GM19099 (cell line): ENCODE measurements around the gene EPHA3.

ENCODE experiments used
- POLR2A ChIP-seq: IDR thresholded peaks from 3 replicates; pipeline ENCODE4 v1.6.1; 2011; ENCODE audit warnings: low read depth; ENCODE audit not compliant: insufficient read length; ENCODE audit errors: extremely low read depth

EPHA3 gene

GRCh38 chr3:89182056-89182455 is 74.6 kb downstream of the EPHA3 start:
- TF ChIP-seq POLR2A = no peak

DNA sequence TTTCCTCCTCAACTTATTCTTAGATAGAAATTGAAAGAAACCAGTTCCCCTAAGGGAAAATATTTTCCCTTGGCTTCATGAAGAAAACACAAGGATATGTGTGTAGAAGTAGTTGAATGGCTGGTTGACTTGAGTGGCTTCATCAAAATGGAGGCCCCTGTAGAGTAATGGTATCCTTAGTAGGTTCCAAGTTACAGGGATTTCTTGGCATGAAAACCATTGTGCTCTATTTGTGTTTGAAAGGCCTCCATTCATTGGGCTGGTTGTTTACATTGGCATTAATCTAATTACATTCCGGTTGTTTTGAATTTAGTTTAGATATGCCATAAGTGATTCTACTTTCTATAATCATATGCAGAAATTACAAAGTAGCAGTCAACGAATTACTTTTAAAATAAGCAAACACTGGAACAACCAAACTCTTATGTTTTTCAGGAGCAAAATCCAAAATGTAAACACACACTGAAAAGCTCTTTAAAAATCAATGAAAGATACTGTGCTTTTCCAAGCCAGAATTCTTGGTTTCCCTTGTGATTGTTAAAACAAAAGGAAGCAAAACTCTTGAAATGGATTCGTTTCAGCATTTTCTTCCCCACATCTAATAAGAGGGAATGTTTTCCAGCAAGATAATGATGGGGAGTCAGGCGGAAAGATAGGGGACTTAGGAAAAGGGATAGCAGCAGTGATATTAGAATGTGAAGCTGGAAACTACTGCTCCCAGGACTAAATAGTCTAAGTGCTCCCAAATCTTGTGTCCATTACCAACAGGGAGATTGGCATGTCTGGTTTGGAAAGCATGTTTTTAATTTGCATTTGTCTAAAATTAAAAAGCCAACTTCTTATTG is 77.0 kb downstream of the EPHA3 start:
- TF ChIP-seq POLR2A = no peak

- no peak for TF ChIP-seq POLR2A
These were observed 79.0 kb downstream of the EPHA3 start for GRCh38 chr3:89186456-89186855.

GRCh38 chr3:89198591-89198990 is 91.2 kb downstream of the EPHA3 start:
- no peak for TF ChIP-seq POLR2A

DNA sequence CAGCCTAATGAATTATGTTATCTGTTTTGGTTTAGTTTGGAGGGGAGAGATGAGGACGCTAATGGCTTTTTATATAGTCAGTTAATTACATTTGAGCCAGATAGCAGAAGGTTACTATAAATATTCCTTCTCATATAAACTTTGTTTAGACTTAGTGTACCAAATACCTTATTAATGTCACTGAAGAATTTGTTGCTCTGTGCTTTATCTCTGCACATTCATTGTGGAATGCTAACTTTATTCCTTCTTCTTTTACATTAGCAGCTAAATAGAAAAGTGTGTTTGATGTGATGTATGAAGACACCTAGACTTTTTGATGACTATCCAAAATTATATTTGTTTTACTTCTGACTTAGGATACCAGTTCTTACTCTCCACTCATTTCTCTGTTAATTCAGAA is 105.2 kb downstream of the EPHA3 start:
- TF ChIP-seq POLR2A = no peak

- no peak for TF ChIP-seq POLR2A
These were observed 108.8 kb downstream of the EPHA3 start for GRCh38 chr3:89216016-89216739.

- no peak for TF ChIP-seq POLR2A
These were observed 109.8 kb downstream of the EPHA3 start for GRCh38 chr3:89217148-89217685.

GRCh38 chr3:89221924-89222323 is 114.5 kb downstream of the EPHA3 start:
- no peak for TF ChIP-seq POLR2A

GRCh38 chr3:89223188-89223587 is 115.8 kb downstream of the EPHA3 start:
- TF ChIP-seq POLR2A = no peak

- no peak for TF ChIP-seq POLR2A
These were observed 119.8 kb downstream of the EPHA3 start for GRCh38 chr3:89227218-89227617.

GRCh38 chr3:89227634-89228033 is 120.2 kb downstream of the EPHA3 start:
- TF ChIP-seq POLR2A = no peak

DNA sequence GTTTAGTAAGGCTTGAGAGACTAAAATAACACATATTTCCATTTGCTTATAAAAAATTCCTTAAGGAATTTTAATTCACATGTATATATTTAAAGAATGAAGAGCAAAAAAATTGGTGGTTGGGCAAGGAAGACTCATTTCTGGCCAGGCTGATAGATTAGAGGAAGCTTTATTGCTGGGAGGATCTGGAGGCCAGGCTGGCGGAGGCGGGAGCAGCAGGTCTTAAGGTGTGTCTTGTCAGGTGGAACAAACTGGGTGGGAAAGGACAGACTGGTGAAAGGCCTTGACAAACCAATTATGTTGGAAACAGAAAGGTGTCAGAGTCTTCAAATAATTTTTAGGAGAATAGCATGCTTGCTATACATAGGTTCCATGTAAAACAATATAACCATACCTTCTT is 124.7 kb downstream of the EPHA3 start:
- no peak for TF ChIP-seq POLR2A

DNA sequence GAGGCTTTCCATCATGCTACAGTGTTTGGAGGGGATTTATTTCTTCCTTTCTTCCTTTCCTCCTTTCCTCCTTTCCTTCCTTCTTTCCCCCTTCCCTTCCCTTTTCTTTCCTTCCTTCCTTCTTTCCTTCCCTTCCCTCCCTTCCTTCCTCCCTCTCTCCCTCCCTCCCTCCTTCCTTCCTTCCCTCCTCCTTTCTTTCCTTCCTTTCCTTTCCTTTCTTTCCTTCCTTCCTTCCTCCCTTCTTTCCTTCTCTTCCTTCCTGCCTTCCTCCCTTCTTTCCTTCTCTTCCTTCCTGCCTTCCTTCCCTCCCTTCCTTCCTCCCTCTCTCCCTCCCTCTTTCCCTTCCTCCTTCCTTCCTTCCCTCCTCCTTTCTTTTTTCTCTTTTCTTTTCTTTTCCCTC is 127.2 kb downstream of the EPHA3 start:
- no peak for TF ChIP-seq POLR2A

DNA sequence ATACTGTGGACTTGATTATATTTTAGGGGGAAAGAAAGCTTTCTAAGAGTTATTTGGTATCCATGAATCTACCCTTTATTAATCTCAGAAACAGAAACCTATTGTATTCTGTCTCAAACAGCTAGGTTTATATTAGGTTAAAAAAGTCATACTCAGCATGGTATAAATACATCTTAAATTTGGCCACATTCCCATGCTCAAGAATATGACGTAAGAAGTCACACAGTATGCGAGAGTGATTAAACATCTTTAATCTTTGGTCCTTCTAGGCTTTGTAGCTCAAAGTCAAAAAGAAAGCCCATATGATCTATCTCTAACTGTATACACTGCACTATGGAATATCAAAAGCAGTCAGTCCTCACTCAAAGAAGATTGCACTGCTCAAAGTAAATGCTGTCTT is 131.4 kb downstream of the EPHA3 start:
- no peak for TF ChIP-seq POLR2A

- no peak for TF ChIP-seq POLR2A
These were observed 132.4 kb downstream of the EPHA3 start for GRCh38 chr3:89239774-89240173.

- no peak for TF ChIP-seq POLR2A
These were observed 138.2 kb downstream of the EPHA3 start for GRCh38 chr3:89245612-89246011.

- TF ChIP-seq POLR2A = no peak
These were observed 138.9 kb downstream of the EPHA3 start for GRCh38 chr3:89246326-89246725.

DNA sequence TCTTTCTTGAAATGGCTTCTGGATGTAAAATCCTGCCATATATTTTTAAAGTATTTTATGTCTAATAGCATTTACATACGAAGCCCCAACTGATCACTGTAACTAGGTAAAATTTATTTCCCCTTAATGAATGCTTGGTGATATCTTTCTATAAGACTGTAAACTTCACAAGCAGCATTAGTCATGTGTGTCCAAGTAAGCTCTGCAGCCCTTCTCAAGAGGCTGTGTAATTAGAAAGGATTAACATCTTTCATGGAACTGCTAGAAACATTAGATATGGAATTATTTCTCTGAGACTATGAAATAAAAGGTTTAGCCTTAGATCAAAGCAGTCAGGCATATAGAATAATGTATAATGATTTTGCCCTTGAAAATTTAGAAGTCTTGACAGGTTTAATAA is 143.3 kb downstream of the EPHA3 start:
- no peak for TF ChIP-seq POLR2A
